Measurements from ENCODE around the gene BTBD8.

BTBD8 gene

GRCh38 chr1:92094090-92094489 is 13.9 kb downstream of the BTBD8 start:
- no peak for DNase-seq

- no peak for DNase-seq
Measured at GRCh38 chr1:92094595-92094994, 14.4 kb downstream of the BTBD8 start.

DNA sequence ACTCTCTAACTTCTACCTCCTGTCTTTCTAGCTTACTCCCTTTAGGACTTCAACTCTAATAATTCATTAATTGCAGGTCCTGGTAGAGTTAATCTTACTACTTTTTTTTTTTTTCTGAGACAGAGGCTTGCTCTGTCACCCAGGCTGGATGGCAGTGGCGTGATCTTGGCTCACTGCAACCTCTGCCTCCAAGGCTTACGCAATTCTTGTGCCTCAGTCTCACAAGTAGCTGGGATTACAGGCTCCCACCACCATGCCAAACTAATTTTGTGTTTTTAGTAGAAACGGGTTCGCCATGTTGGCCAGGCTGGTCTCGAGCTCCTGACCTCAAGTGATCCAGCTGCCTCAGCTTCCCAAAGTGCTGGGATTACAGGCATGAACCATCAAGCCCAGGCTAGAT is 15.7 kb downstream of the BTBD8 start:
- no peak for DNase-seq

DNA sequence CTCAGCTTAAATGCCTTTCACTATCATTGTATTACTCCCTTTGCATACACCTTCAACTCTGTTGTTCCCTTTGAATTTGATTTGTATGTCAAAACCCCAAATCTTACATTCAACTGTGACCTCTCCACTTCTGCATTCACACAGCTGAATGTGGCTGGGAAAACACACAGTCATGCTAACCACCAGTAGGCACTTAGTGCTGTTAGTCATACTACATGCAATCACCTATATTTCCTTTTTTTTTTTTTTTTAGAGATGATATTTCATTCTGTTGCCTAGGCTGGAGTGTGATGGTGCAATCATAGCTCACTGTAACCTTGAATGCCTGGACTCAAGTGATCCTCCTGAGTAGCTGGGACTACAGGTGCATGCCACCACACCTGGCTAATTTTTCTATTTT is 16.2 kb downstream of the BTBD8 start:
- no peak for DNase-seq

DNA sequence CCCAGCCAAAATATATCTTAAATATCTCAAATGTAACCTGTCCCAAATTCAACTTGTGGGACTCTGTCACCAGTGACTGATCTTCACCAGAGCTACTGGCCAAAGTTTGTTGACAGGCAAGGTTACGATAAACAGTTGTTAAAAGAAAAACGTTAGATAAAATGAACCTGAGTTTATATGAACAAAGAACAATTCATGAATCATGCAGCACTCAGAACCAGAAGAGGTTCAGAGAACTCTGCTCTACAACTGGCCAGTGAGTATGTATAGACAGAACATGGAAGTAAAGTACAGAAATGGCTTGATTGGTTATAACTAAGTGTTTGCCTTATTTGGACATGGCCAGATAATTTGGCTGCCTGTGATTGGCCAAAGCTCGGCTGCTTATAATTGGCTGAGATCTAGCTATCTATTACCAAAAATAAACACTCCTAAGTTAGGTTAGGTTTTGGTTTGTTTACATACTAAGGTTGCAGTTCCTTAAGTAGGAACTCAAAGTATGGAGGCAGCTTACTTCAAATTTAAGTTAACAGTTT is 25.5 kb downstream of the BTBD8 start:
- no peak for DNase-seq

GRCh38 chr1:92108631-92109030 is 28.5 kb downstream of the BTBD8 start:
- DNase-seq, result no peak

- DNase-seq, result no peak
Measured at GRCh38 chr1:92117526-92117925, 37.4 kb downstream of the BTBD8 start.

GRCh38 chr1:92118826-92119225 is 38.7 kb downstream of the BTBD8 start:
- DNase-seq, result peak; percentile 14

DNA sequence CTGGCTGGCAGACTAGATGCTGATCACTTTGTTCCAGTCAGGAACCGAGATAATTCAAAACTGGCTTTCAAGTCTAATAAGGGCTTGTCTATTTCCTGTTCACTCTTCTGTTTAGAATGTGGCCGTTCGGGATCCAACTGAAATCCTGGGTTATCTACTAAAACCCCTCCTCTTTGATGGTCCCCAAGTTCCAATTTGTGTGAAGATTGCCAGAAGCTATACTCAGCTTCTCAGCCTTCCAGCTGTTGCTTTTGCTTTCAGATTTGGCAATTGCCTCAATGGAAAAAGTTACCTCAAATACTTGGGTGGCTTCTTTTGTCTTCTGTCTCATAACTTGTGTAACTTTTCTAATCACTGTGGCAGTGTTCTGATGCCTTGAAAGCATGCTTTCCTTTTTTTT is 43.7 kb downstream of the BTBD8 start:
- DNase-seq, result no peak

DNA sequence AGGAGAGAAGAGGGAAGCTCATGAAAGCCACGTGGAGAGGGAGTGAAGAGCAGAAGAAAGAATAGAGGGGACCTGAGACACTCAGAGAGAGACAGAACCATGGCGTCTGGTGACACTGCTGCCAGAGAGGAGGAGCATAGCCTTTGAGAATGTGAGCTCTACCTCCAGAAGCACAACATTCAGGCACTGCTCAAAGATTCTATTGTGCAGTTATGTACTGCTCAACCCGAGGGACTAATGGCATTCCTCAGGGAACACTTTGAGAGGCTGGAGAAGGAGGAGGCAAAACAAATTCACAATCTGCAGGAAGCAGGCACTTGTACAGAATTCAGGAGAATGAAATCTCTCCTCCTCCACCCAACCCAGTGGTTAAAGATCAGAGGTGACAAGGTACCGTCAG is 45.1 kb downstream of the BTBD8 start:
- no peak for DNase-seq

DNA sequence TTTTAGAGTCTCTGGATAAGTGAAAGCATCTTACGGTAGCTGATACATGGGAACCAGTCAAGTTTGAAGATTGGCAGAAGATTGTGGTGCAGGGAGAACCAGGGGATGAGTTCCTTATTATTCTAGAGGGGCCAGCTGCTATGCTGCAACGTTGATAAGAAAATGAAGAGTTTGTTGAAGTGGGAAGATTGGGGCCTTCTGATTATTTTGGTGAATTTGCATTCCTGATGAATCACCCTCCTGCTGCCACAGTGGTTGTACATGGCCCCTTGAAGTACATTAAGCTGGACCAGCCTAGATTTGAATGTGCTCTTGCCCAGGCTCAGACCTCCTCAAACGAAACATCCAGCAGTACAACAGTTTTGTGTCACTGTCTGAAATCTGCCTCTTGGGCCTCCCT is 45.9 kb downstream of the BTBD8 start:
- DNase-seq, result peak; percentile 4

GRCh38 chr1:92134331-92134730 is 54.2 kb downstream of the BTBD8 start:
- no peak for DNase-seq

DNA sequence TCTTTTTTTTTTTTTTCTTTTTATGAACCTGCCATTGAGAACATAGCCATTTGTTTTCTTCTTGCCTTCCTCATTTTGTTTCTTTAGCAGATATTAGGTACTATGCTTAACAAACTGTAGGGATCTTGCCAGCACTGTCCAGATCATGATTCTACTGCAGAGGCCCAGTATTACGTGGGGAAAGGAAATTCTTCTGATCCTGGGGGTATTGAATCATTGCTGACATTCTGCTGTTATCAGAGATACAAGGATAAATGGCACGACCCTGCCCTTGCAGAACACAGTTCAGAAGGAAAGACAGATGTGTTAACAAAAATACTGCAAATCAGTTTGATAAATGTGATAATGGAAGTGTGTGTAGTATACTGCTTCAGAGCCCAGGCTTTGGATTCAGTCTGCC is 56.2 kb downstream of the BTBD8 start:
- no peak for DNase-seq

DNA sequence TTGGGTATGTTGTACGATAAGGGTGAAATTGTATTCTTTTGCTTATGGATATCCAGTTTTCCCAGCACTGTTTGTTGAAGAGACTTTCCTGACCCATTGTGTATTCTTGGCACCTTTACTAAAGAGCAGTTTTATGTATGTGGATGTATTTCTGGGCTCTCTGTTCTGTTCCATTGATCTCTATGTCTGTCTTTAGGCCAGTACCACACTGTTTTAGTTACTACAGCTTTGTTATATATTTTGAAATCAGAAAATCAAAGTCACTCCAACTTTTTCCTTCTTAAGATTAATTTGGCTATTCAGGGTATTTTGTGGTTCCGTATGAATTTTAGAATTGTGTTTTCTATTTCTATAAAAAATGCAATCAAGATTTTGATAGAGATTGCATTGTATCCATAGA is 74.8 kb downstream of the BTBD8 start:
- no peak for DNase-seq

DNA sequence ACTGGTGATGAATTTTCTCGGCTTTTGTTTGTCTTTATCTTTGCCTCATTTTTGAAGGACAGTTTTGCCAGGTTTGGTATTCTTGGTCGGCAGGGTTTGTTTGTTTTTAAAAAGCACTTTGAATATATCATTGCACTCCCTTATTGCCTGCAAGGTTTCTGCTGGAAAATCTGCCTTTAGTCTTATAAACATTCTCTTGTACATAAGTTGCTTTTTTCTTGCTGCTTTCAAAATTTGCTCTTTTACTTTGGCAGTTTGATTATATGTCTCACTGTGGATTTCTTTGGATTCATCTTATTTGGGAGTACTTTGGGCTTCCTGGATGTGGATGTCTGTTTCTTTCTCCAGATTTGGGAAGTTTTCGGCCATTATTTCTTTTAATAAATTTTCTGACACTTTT is 79.4 kb downstream of the BTBD8 start:
- no peak for DNase-seq

- DNase-seq, result no peak
Measured at GRCh38 chr1:92165389-92165788, 85.2 kb downstream of the BTBD8 start.

GRCh38 chr1:92167151-92167550 is 87.0 kb downstream of the BTBD8 start:
- DNase-seq, result no peak

DNA sequence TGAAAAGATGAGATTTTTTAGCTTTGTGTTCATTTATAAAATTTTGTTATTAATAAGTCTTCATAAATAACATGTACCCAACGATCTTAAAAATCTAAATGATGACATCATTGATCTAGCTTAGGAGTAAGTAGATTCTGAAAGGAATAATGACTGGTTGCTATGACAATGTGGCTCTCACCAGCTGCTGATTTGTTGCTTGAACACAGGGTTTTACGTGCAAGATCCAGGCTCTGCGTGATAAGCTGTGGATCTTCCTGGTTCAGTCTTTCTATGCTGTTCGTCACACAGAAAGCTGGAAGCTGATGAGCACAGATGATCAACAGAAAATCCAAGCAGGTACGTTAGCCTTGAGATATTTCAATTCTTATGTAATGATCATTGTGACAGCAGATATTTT is 88.5 kb downstream of the BTBD8 start:
- DNase-seq, result no peak

GRCh38 chr1:92169214-92170005 is 89.3 kb downstream of the BTBD8 start:
- DNase-seq, result no peak

DNA sequence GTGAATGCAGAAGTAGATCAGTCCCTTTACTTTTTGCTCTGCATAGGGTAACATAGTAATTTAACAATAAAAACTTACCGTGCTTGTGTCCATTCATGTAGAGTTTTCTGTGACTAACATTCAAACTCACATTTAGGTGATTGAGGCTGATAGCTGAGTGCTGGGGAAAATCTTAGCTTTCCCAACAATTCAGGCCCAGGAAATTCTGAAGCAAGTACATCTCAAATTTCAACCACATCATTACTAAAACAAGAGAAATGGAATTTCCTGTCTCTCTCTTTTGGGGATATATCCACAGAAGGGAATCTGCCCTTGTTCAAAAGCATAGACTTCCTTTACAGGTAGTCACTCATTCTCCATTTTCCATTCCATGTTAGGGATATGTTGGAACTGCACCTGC is 104.5 kb downstream of the BTBD8 start:
- DNase-seq, result peak; percentile 74

GRCh38 chr1:92186081-92186480 is 105.9 kb downstream of the BTBD8 start:
- peak; percentile 15 for DNase-seq

DNA sequence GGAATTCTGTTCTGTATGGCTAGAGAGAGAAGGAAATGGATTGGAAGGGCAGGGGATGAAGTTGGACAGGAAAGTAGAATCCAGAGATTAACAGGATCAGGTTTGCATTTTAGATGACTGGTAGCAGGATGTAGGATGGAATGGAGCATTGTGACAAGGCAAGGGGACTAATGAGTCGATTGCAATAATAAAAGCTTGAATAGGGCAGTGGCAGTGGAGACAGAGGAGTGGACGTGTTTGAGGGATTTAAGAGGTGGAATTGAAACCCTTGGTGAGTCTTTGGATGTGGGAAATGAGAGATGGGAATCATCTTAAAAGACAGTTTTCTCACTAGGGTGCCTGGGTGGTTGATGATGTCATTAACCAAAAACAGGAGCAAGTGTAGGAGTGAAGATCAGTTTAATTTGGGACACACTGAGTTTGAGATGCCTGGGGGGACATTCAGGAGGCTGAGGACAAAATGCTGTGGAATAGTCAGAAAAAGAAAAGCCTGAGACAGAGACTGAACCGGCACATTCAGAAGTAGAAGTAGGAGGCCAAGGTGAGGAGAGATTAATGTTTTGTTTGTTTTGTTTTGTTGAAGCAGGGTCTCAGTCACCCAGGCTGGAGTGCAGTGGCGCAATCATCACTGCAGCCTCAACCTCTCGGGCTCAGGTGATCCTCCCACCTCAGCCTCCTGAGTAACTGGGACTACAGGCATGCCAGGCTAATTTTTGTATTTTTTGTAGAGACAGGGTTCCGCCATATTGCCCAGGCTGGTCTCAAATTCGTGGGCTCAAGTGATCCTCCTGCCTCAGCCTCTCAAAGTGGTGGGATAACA is 108.5 kb downstream of the BTBD8 start:
- DNase-seq, result no peak

GRCh38 chr1:92191726-92192125 is 111.6 kb downstream of the BTBD8 start:
- DNase-seq, result no peak

- DNase-seq, result no peak
Measured at GRCh38 chr1:92192246-92192645, 112.1 kb downstream of the BTBD8 start.
